ENCODE results near the gene CSMD2. TPM values are rescaled to one million over a fixed set of nuclear protein-coding genes. Genes with fewer than 3 reads are reported as not detected.

The CSMD2 gene
- total and polyA plus RNA-seq, 2 of the 8 experiments (the other 6 are each of a cell fraction or from before 2014, with no cell fraction given), result 7.0 to 14.7 TPM

GRCh38 chr1:33860671-33861070, 304.4 kb downstream of the CSMD2 start:
- no peaks in the 10 kb centered on the region; a peak in 2 of 7 replicates for H3K4me1 ChIP-seq (replicated peaks in 1 of 4; ENCODE audit: control insufficient read depth in 3 of 4, insufficient read depth in 4 of 4, low read length in 3 of 4)
- H3K14ac ChIP-seq (ENCODE audit: insufficient read length), result no peak overlapping the region
- H2AK5ac ChIP-seq (ENCODE audit: low read depth, low read length), result no peak overlapping the region
- H3K27ac ChIP-seq (ENCODE audit: low read depth, low read length), result no peak overlapping the region
- H4K5ac ChIP-seq (ENCODE audit: insufficient read length, low read depth, low read length), result no peak overlapping the region
- H4K20me1 ChIP-seq (replicated peaks in 1 of 2; ENCODE audit: control insufficient read depth in 1 of 2, insufficient read depth in 2 of 2, low read length in 2 of 2), result no peaks in the 10 kb centered on the region
- H3K23me2 ChIP-seq (ENCODE audit: low read depth, low read length), result no peaks in the 10 kb centered on the region
- no peaks in the 10 kb centered on the region; the same call in 1 of the 2 replicates for H3K79me1 ChIP-seq (ENCODE audit: low read depth, low read length)
- H2BK15ac ChIP-seq (ENCODE audit: low read length), result no peak overlapping the region
- no peak overlapping the region for H3K4ac ChIP-seq (replicated peaks; ENCODE audit: insufficient read length, low read depth, low read length)
- no peak overlapping the region for H2BK5ac ChIP-seq (ENCODE audit: low read depth, low read length)
- ChIA-PET CTCF (ENCODE audit: partially characterized antibody) (no interaction called here), POLR2A (ENCODE audit: partially characterized antibody) (interaction anchor here (1.2 kb wide), 1 partner anchor 12 kb away, joined by 3 read pairs; no protein-coding TSS in a partner anchor)
- H4K8ac ChIP-seq (ENCODE audit: extremely low read depth, insufficient read depth, low read length), result no peak overlapping the region
- no peak overlapping the region for H2AFZ ChIP-seq (ENCODE audit: low read length)
- no peaks in the 10 kb centered on the region for H3K79me2 ChIP-seq (ENCODE audit: control insufficient read depth in 1 of 2, insufficient read depth in 2 of 2, low read length in 2 of 2)
- no peak overlapping the region for H3K4me3 ChIP-seq (ENCODE audit: extremely low read depth in 1 of 4, insufficient read depth in 2 of 4, low read depth in 3 of 4, low read length in 4 of 4)
- FAIRE-seq, result no peak
- no peak for DNase-seq (ENCODE audit: low read depth in 1 of 2, low spot score in 2 of 2)
- no peak overlapping the region for H2BK20ac ChIP-seq (ENCODE audit: low read length)
- no peaks in the 10 kb centered on the region for H3K36me3 ChIP-seq (ENCODE audit: control insufficient read depth in 2 of 4, insufficient read depth in 4 of 4, low read length in 3 of 4)
- H4K91ac ChIP-seq (replicated peaks; ENCODE audit: insufficient read length, low read length), result no peak overlapping the region
- no peak overlapping the region for H3K18ac ChIP-seq (ENCODE audit: extremely low read depth, low read length)
- H3K23ac ChIP-seq (ENCODE audit: insufficient read length), result no peak overlapping the region
- no peaks in the 10 kb centered on the region for H3K27me3 ChIP-seq (replicated peaks in 1 of 4; ENCODE audit: control insufficient read depth in 3 of 4, extremely low read depth in 1 of 4, insufficient read depth in 3 of 4, low read length in 3 of 4)
- 91% methylated on average over 2 of the region's 2 CpGs; no CpG with 5 or more reads in 1 of the 2 experiments for WGBS, 2 experiments (ENCODE audit: extremely low coverage in 1 of 2, insufficient coverage in 1 of 2, insufficient read length in 1 of 2, insufficient replicate concordance in 2 of 2, low coverage in 1 of 2, low lambda C conversion rate in 2 of 2, missing lambda C conversion rate in 1 of 2)
- no peak overlapping the region for H3K56ac ChIP-seq (replicated peaks; ENCODE audit: insufficient read length, low read depth, low read length)
- no peak overlapping the region for H2BK120ac ChIP-seq (replicated peaks; ENCODE audit: low read depth, low read length)
- no peaks in the 10 kb centered on the region for H3K9me3 ChIP-seq (ENCODE audit: insufficient read depth in 2 of 2, low read depth in 1 of 2, low read length in 1 of 2)
- H3K9ac ChIP-seq (replicated peaks in 1 of 4; ENCODE audit: extremely low read depth in 1 of 4, low read depth in 3 of 4, low read length in 3 of 4), result no peak overlapping the region
- H3K4me2 ChIP-seq (ENCODE audit: insufficient read depth in 1 of 2, low read depth in 2 of 2, low read length in 2 of 2), result no peak overlapping the region
- no peak overlapping the region for H2BK12ac ChIP-seq (ENCODE audit: low read depth, low read length)
- no peak for TF ChIP-seq NANOG (IDR thresholded peaks at IDR 0.05; ENCODE audit: insufficient read depth, low read depth, low read length, poor library complexity, severe bottlenecking)
- TF ChIP-seq TCF12 (IDR thresholded peaks at IDR 0.05; ENCODE audit: low read depth, low read length), result no peak
- TF ChIP-seq SIN3A (conservative IDR thresholded peaks at IDR 0.05 in 1 of 2, IDR thresholded peaks at IDR 0.05 in 1 of 2; ENCODE audit: low read depth in 1 of 2, low read length in 2 of 2), result no peak
- TF ChIP-seq SUZ12 (IDR thresholded peaks at IDR 0.05; ENCODE audit: low read length), result no peak
- no peak for TF ChIP-seq SIX5 (IDR thresholded peaks at IDR 0.05; ENCODE audit: low read depth, low read length)
- TF ChIP-seq CTCF (IDR thresholded peaks at IDR 0.05; ENCODE audit: control extremely low read depth in 1 of 3, insufficient read depth in 1 of 3, low read depth in 1 of 3, low read length in 3 of 3), result no peak
- TF ChIP-seq JUND (IDR thresholded peaks at IDR 0.05; ENCODE audit: low read length), result no peak
- TF ChIP-seq GTF2F1 (IDR thresholded peaks at IDR 0.05; ENCODE audit: borderline replicate concordance, low read depth, low read length), result no peak
- TF ChIP-seq EGR1 (IDR thresholded peaks at IDR 0.05; ENCODE audit: borderline replicate concordance, low read depth, low read length), result no peak
- no peak for TF ChIP-seq RXRA (IDR thresholded peaks at IDR 0.05; ENCODE audit: insufficient read depth, low read depth, low read length)
- TF ChIP-seq SRF (IDR thresholded peaks at IDR 0.05; ENCODE audit: low read depth, low read length), result no peak
- no peak for TF ChIP-seq TEAD4 (IDR thresholded peaks at IDR 0.05; ENCODE audit: low read depth, low read length)
